ENCODE measurements around the gene RIMBP2. TPM values are rescaled to one million over a fixed set of nuclear protein-coding genes. Genes with fewer than 3 reads are reported as not detected.

Gene RIMBP2
- total and polyA plus RNA-seq, 9 of the 15 experiments (the other 6 are each of a cell fraction or from before 2014, with no cell fraction given): not detected

- FAIRE-seq: no peak
- Histone ChIP-seq H3K9me1 (ENCODE audit: control insufficient read depth, insufficient read depth, low read length) (no peaks in the 10 kb centered on the region), H3K9me3 (replicated peaks; ENCODE audit: control insufficient read depth, insufficient read depth, low read depth, low read length) (no peaks in the 10 kb centered on the region), H3K79me2 (ENCODE audit: control insufficient read depth, insufficient read depth, low read length) (no peaks in the 10 kb centered on the region), H3K27ac (ENCODE audit: extremely low read depth, low read depth, low read length) (no peak overlapping the region), H3K27me3 (ENCODE audit: control insufficient read depth in 2 of 2, insufficient read depth in 2 of 2, low read length in 2 of 2) (peaks cover 37 to 87% of the 10 kb centered on the region in 2 experiments), H4K20me1 (replicated peaks; ENCODE audit: control insufficient read depth, insufficient read depth, low read length) (peaks cover 5% of the 10 kb centered on the region; the same call in 1 of the 2 replicates), H3K4me3 (no peak overlapping the region), H3K4me1 (replicated peaks in 1 of 2; ENCODE audit: control insufficient read depth in 2 of 2, insufficient read depth in 2 of 2, low read length in 2 of 2) (peaks cover 0 to under 1% of the 10 kb centered on the region in 2 experiments; a peak in 2 of 5 replicates), H3K4me2 (ENCODE audit: insufficient read depth, low read length) (no peak overlapping the region), H3K9ac (ENCODE audit: insufficient read depth in 1 of 2, low read depth in 2 of 2, low read length in 2 of 2) (no peak overlapping the region), H2AFZ (ENCODE audit: low read depth, low read length) (no peak overlapping the region), H3K36me3 (ENCODE audit: control insufficient read depth, insufficient read depth, low read length) (no peaks in the 10 kb centered on the region)
- ATAC-seq: no peak
- no TSS peak for BruUV-seq (replicated peaks)
- POLR2A ChIA-PET: no interaction called here
- WGBS (ENCODE audit: insufficient coverage, low coverage, missing lambda C conversion rate): 1% methylated on average over 13 of the region's 13 CpGs
- in situ Hi-C loops (cut with MboI): no loop called here
- DNase-seq (ENCODE audit: extremely low read depth in 1 of 4, low spot score in 3 of 4): no peak
- intact Hi-C loops (cut with micrococcal nuclease): no loop called here
- CTCF ChIA-PET (ENCODE audit: low intra/inter-chr PET ratio): no interaction called here
- no peak for TF ChIP-seq SIX5 (IDR thresholded peaks at IDR 0.05; ENCODE audit: borderline replicate concordance in 1 of 2, insufficient read depth in 1 of 2, low read depth in 1 of 2, low read length in 2 of 2)
- no peak for TF ChIP-seq CCNT2 (IDR thresholded peaks at IDR 0.05; ENCODE audit: borderline replicate concordance, extremely low read depth, insufficient read length, low read depth, low read length)
- no peak for TF ChIP-seq KLF6 (CRISPR knock-in tag; IDR thresholded peaks at IDR 0.05; ENCODE audit: borderline replicate concordance)
- TF ChIP-seq MYC (IDR thresholded peaks at IDR 0.05; ENCODE audit: low read depth, low read length): no peak
- TF ChIP-seq MYC (CRISPR knock-in tag; IDR thresholded peaks at IDR 0.05; ENCODE audit: borderline replicate concordance, low read depth): no peak
- no peak for TF ChIP-seq TFAM (CRISPR knock-in tag; conservative IDR thresholded peaks at IDR 0.05)
- TF ChIP-seq ZNF75A (CRISPR knock-in tag; IDR thresholded peaks at IDR 0.05): no peak
- TF ChIP-seq SOX6 (IDR thresholded peaks at IDR 0.05): no peak
- TF ChIP-seq SFPQ (IDR thresholded peaks at IDR 0.05; ENCODE audit: low read depth, low read length): no peak
- no peak for TF ChIP-seq SRSF7 (optimal IDR thresholded peaks at IDR 0.05; ENCODE audit: low read depth, low read length)
Observed at GRCh38 chr12:130709971-130710732, 5.9 kb downstream of the RIMBP2 start.

Data from K562 (cell line).